K562 (cell line): ENCODE data around the gene TEDDM1. TPM values are rescaled to one million over a fixed set of nuclear protein-coding genes. Genes with fewer than 3 reads are reported as not detected.

ENCODE experiments used
- ATAC-seq: fragments of 200-7000 bp; cut with Tn5 transposase; 3 replicates; pipeline ENCODE4 v1.9.1; 2020; ENCODE audit warnings: moderate library complexity
- BruUV-seq: library from RNA; stranded (reverse); fragments of 400-500 nt; replicated peaks from 2 replicates; lab custom pipeline; 2021; lab: Mats Ljungman, UMichigan
- CTCF ChIA-PET: fragments of 300-600 bp; formaldehyde crosslinking; extraction: SDS; loops from one replicate; lab custom pipeline; 2021; ENCODE audit warnings: low intra/inter-chr PET ratio; lab: Yijun Ruan, JAX
- POLR2A ChIA-PET: fragments of 300-600, 350-650 bp; sonication (Branson Sonifier 250); formaldehyde crosslinking; extraction: SDS; loops from one replicate; lab custom pipeline; 2021; ENCODE audit warnings: antibody characterized with exemption, inconsistent platforms; lab: Yijun Ruan, JAX
- DNase-seq, 4 experiments: peaks; one replicate each; pipeline versions ENCODE4 v3.0.0 to v3.0.0-alpha.2; 2011 to 2018; ENCODE audit warnings: low spot score in 3 of 4, mixed read lengths in 3 of 4; ENCODE audit errors: extremely low read depth in 1 of 4
- FAIRE-seq: peaks from 2 replicates; lab custom pipeline; 2011; peaks lifted over from hg19 to GRCh38; lab: Jason Lieb, UNC
- H2AFZ ChIP-seq: 2 replicates; pipeline ENCODE4 v1.6.0; 2011; ENCODE audit warnings: low read depth, low read length, control low read depth, inconsistent platforms
- H3K27ac ChIP-seq: fragments of 200-600 bp; 3 replicates; pipeline ENCODE4 v1.8.0; 2011; ENCODE audit warnings: low read depth, mild to moderate bottlenecking, control low read depth, inconsistent platforms, low read length, moderate library complexity, mixed read lengths; ENCODE audit errors: extremely low read depth
- H3K27me3 ChIP-seq, 2 experiments: fragments of 300-600 bp in 1 of 2; 2 replicates in 1 of 2; 3 replicates in 1 of 2; pipeline versions ENCODE4 v1.6.0 to v1.8.0; 2011; ENCODE audit warnings: inconsistent platforms in 2 of 2, low read length in 2 of 2, mild to moderate bottlenecking in 1 of 2, mixed read lengths in 1 of 2, moderate library complexity in 1 of 2; ENCODE audit not compliant: control insufficient read depth in 2 of 2, insufficient read depth in 2 of 2
- H3K36me3 ChIP-seq: fragments of 300-600 bp; 3 replicates; pipeline ENCODE4 v1.8.0; 2011; ENCODE audit warnings: mild to moderate bottlenecking, low read length, inconsistent platforms; ENCODE audit not compliant: control insufficient read depth, insufficient read depth
- H3K4me1 ChIP-seq, 2 experiments: fragments of 200-600 bp in 1 of 2; replicated peaks in 1 of 2; 2 replicates in 1 of 2; 3 replicates in 1 of 2; pipeline versions ENCODE4 v1.5.1 to v1.8.0; 2011; ENCODE audit warnings: inconsistent platforms in 2 of 2, low read length in 2 of 2, mild to moderate bottlenecking in 1 of 2, mixed read lengths in 1 of 2, moderate library complexity in 1 of 2; ENCODE audit not compliant: control insufficient read depth in 2 of 2, insufficient read depth in 2 of 2
- H3K4me2 ChIP-seq: 2 replicates; pipeline ENCODE4 v1.6.1; 2011; ENCODE audit warnings: low read length, control low read depth, inconsistent platforms, mixed read lengths; ENCODE audit not compliant: insufficient read depth
- H3K4me3 ChIP-seq: fragments of 200-600 bp; sonication (generic), shearing (Covaris generic); 2 replicates; pipeline ENCODE4 v1.5.1; 2016; ENCODE audit warnings: control low read depth, inconsistent platforms
- H3K79me2 ChIP-seq: fragments of 200-600 bp; 3 replicates; pipeline ENCODE4 v1.8.0; 2011; ENCODE audit warnings: low read length, inconsistent platforms; ENCODE audit not compliant: control insufficient read depth, insufficient read depth
- H3K9ac ChIP-seq, 2 experiments: 2 replicates each; pipeline versions ENCODE4 v1.6.0 to v1.6.1; 2011; ENCODE audit warnings: low read depth in 2 of 2, low read length in 2 of 2, control low read depth in 1 of 2, inconsistent platforms in 1 of 2, mild to moderate bottlenecking in 1 of 2, mixed read lengths in 1 of 2; ENCODE audit not compliant: insufficient read depth in 1 of 2
- H3K9me1 ChIP-seq: one replicate; pipeline ENCODE4 v1.6.0; 2011; ENCODE audit warnings: inconsistent platforms, mild to moderate bottlenecking, low read length, moderate library complexity; ENCODE audit not compliant: control insufficient read depth, insufficient read depth
- H3K9me3 ChIP-seq: replicated peaks from 2 replicates; pipeline ENCODE4 v1.5.1; 2011; ENCODE audit warnings: low read depth, low read length, inconsistent platforms; ENCODE audit not compliant: control insufficient read depth, insufficient read depth
- H4K20me1 ChIP-seq: replicated peaks from 2 replicates; pipeline ENCODE4 v1.6.1; 2011; ENCODE audit warnings: low read length, inconsistent platforms, mixed read lengths; ENCODE audit not compliant: control insufficient read depth, insufficient read depth
- CBX1 ChIP-seq: sonication (generic); IDR thresholded peaks from 2 replicates; pipeline ENCODE4 v1.6.1; 2016; ENCODE audit warnings: antibody characterized with exemption, low read depth, mild to moderate bottlenecking
- EHMT2 ChIP-seq: fragments of 450-650 bp; IDR thresholded peaks from 2 replicates; pipeline ENCODE4 v1.6.1; 2018; ENCODE audit warnings: antibody characterized with exemption
- ESRRA ChIP-seq: fragments of 450-650 bp; IDR thresholded peaks from 2 replicates; pipeline ENCODE4 v1.6.1; 2014; ENCODE audit warnings: low read depth, mild to moderate bottlenecking, moderate library complexity, borderline replicate concordance
- HSF4 ChIP-seq: fragments of 250-450 bp; sonication (Bioruptor Pico); IDR thresholded peaks from 2 replicates; pipeline ENCODE4 v2.1.2; 2022; ENCODE audit warnings: mild to moderate bottlenecking, moderate library complexity, borderline replicate concordance
- JUND ChIP-seq, 2 experiments: IDR thresholded peaks; 2 replicates in 1 of 2; 3 replicates in 1 of 2; pipeline ENCODE4 v1.6.1; 2011; ENCODE audit warnings: borderline replicate concordance in 2 of 2, low read depth in 2 of 2, low read length in 2 of 2, improper control_type of control experiment in 1 of 2, missing biosample characterization in 1 of 2, missing genetic modification characterization in 1 of 2, missing genetic modification reagents in 1 of 2
- LCOR ChIP-seq: sonication (generic); formaldehyde crosslinking; IDR thresholded peaks from 2 replicates; pipeline ENCODE4 v1.8.0; 2022; ENCODE audit warnings: mild to moderate bottlenecking, missing genetic modification reagents
- NR1H2 ChIP-seq: sonication (generic); formaldehyde crosslinking; IDR thresholded peaks from 2 replicates; pipeline ENCODE4 v1.4.0; 2020; ENCODE audit warnings: mild to moderate bottlenecking, missing genetic modification reagents
- NR2C1 ChIP-seq, 2 experiments: fragments of 450-650 bp; IDR thresholded peaks; 2 replicates each; pipeline ENCODE4 v1.6.1; 2017; ENCODE audit warnings: mild to moderate bottlenecking in 2 of 2, antibody characterized with exemption in 1 of 2, inconsistent platforms in 1 of 2, missing compliant biosample characterization in 1 of 2, missing genetic modification characterization in 1 of 2
- SAFB2 ChIP-seq: fragments of 200-400 bp; formaldehyde crosslinking; IDR thresholded peaks from 2 replicates; pipeline ENCODE4 v1.6.1; 2018; ENCODE audit warnings: borderline replicate concordance, low read length, low read depth, moderate library complexity; ENCODE audit not compliant: severe bottlenecking
- SMARCA5 ChIP-seq: fragments of 450-650 bp; IDR thresholded peaks from 2 replicates; pipeline ENCODE4 v1.6.1; 2016
- ZFP30 ChIP-seq: fragments of 250-450 bp; sonication (Bioruptor Pico); IDR thresholded peaks from 2 replicates; pipeline ENCODE4 v1.8.0; 2022; ENCODE audit warnings: moderate library complexity, mild to moderate bottlenecking, inconsistent platforms, borderline replicate concordance
- ZKSCAN1 ChIP-seq: fragments of 150-350 bp; IDR thresholded peaks from 2 replicates; pipeline ENCODE4 v1.6.1; 2016; ENCODE audit warnings: low read depth, low read length
- ZNF445 ChIP-seq: fragments of 250-450 bp; sonication (Bioruptor Pico); IDR thresholded peaks from 2 replicates; pipeline ENCODE4 v1.4.0; 2020; ENCODE audit warnings: low read depth, mild to moderate bottlenecking, moderate library complexity
- ZNF583 ChIP-seq: fragments of 250-450 bp; sonication (Bioruptor Pico); IDR thresholded peaks from 2 replicates; pipeline ENCODE4 v1.4.0; 2020
- ZSCAN29 ChIP-seq: fragments of 450-650 bp; IDR thresholded peaks from 2 replicates; pipeline ENCODE4 v1.6.1; 2017
- WGBS: fragments of 100-300 bp; shearing (Covaris generic); methylation state at CpG from one replicate; pipeline ENCODE4 v1.1.6; 2016; ENCODE audit warnings: low coverage, mixed read lengths; ENCODE audit not compliant: insufficient coverage; ENCODE audit errors: missing lambda C conversion rate; 5-methylcytosine and 5-hydroxymethylcytosine counted together
- in situ Hi-C: fragments of 300-500 bp; cut with MboI; formaldehyde crosslinking; loops from 4 replicates; pipeline ENCODE4 v1.15.0; 2018; ENCODE audit warnings: inconsistent platforms, mixed read lengths
- intact Hi-C: fragments of 100-400 bp; cut with micrococcal nuclease; formaldehyde crosslinking; loops from 2 replicates; pipeline ENCODE4 v1.14.2; 2022
- polyA plus RNA-seq, 8 experiments: library from polyadenylated mRNA; depleted of rRNA in 4 of 8; stranded (reverse) in 5 of 8; unstranded in 3 of 8; fragments of >200 nt; fragmentation: Nextera tagmentation in 2 of 8; fragmentation: Illumina TruSeq in 1 of 8; extraction: Ambion mirVana in 2 of 8; extraction: Trizol in 1 of 8; gene quantifications; 2 replicates each; pipeline versions ENCODE4 v1.2.1 to v1.2.3, GENCODE V29; 2011 to 2014; ENCODE audit warnings: inconsistent platforms in 1 of 8, missing spikeins in 1 of 8
- total RNA-seq, 7 experiments: library from RNA; depleted of rRNA in 6 of 7; stranded (reverse); fragments of >200 nt in 6 of 7; fragmentation: Illumina TruSeq in 2 of 7; extraction: Trizol in 2 of 7; gene quantifications; 2 replicates each; pipeline versions ENCODE4 v1.2.1 to v1.2.3, GENCODE V29; 2011 to 2021; ENCODE audit warnings: low replicate concordance in 1 of 7
- TF ChIP-seq, protein P1 (sequence below): fragments of 200-800 bp; sonication (Bioruptor generic); IDR thresholded peaks from 2 replicates; pipeline ENCODE4 v1.6.1; 2017; ENCODE audit warnings: missing genetic modification characterization, missing compliant biosample characterization
- TF ChIP-seq, protein P2 (sequence below): fragments of 450-650 bp; IDR thresholded peaks from 2 replicates; pipeline ENCODE4 v1.6.1; 2017; ENCODE audit warnings: mild to moderate bottlenecking, moderate library complexity
- TF ChIP-seq, protein P3 (sequence below): sonication (generic); formaldehyde crosslinking; IDR thresholded peaks from 2 replicates; pipeline ENCODE4 v1.8.1; 2023; ENCODE audit warnings: mild to moderate bottlenecking, missing genetic modification reagents

TEDDM1 gene
- total and polyA plus RNA-seq, 9 of the 15 experiments (the other 6 are each of a cell fraction or from before 2014, with no cell fraction given) = not detected

DNA sequence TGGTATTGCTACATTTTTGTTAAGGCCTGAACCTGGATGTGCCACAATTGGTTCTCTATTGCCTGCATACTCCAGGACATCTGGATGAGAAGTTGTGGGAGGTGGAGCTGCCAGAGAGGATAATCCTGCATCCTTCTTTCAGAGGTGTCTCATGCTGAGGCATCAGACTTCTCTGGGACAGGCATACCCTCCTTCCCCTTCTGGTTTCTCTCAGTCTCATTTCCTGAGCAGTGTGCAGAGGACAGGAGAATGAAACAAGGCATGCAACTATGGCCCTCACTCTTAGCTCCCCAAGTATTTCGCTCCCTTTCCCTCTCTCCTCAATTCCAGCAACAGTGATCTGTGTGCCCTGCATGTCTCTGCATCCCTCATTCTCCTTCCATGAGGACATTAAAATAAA, 41.9 kb upstream of the TEDDM1 start:
- ATAC-seq = no peak
- Histone ChIP-seq H2AFZ (no peak overlapping the region), H4K20me1 (0 out of 2 replicates have a peak, but pooled peaks cover 4% of the 10 kb centered on the region), H3K9ac (no peak overlapping the region), H3K27ac (no peak overlapping the region), H3K4me3 (no peak overlapping the region), H3K4me1 (no peaks in the 10 kb centered on the region; a peak in 1 of 5 replicates), H3K27me3 (peaks cover 7 to 10% of the 10 kb centered on the region in 2 experiments), H3K79me2 (no peaks in the 10 kb centered on the region), H3K9me3 (0 out of 2 replicates have a peak, but pooled peaks cover 3% of the 10 kb centered on the region), H3K4me2 (no peak overlapping the region), H3K9me1 (no peaks in the 10 kb centered on the region), H3K36me3 (no peaks in the 10 kb centered on the region)
- no TSS peak for BruUV-seq
- WGBS = 0% methylated on average over 1 of the region's 1 CpG
- POLR2A ChIA-PET = interaction anchor here (0.7 kb wide), 1 partner anchor 99 kb away, joined by 3 read pairs; no protein-coding TSS in a partner anchor
- FAIRE-seq = no peak
- in situ Hi-C loops = no loop called here
- DNase-seq = no peak
- CTCF ChIA-PET = no interaction called here
- intact Hi-C loops = no loop called here
- TF ChIP-seq CBX1 (no peak), NR1H2 (CRISPR knock-in tag) (no peak), ZNF583 (no peak), NR2C1 (IDR thresholded peaks at IDR 0.05) (no peak), NR2C1 (tag; IDR thresholded peaks at IDR 0.05) (no peak), ZFP30 (no peak), ZKSCAN1 (no peak), ZNF445 (CRISPR knock-in tag) (no peak), JUND (IDR thresholded peaks at IDR 0.05; ENCODE audit: borderline replicate concordance, low read depth, low read length) (no peak), JUND (tag; IDR thresholded peaks at IDR 0.05; ENCODE audit: borderline replicate concordance, low read depth, low read length) (no peak), ESRRA (no peak), ZSCAN29 (no peak), SMARCA5 (no peak), LCOR (CRISPR knock-in tag) (no peak), EHMT2 (no peak), SAFB2 (no peak), HSF4 (CRISPR knock-in tag) (no peak)
- TF ChIP-seq, protein P1, sequence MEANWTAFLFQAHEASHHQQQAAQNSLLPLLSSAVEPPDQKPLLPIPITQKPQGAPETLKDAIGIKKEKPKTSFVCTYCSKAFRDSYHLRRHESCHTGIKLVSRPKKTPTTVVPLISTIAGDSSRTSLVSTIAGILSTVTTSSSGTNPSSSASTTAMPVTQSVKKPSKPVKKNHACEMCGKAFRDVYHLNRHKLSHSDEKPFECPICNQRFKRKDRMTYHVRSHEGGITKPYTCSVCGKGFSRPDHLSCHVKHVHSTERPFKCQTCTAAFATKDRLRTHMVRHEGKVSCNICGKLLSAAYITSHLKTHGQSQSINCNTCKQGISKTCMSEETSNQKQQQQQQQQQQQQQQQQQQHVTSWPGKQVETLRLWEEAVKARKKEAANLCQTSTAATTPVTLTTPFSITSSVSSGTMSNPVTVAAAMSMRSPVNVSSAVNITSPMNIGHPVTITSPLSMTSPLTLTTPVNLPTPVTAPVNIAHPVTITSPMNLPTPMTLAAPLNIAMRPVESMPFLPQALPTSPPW = no peak
- TF ChIP-seq, protein P2, sequence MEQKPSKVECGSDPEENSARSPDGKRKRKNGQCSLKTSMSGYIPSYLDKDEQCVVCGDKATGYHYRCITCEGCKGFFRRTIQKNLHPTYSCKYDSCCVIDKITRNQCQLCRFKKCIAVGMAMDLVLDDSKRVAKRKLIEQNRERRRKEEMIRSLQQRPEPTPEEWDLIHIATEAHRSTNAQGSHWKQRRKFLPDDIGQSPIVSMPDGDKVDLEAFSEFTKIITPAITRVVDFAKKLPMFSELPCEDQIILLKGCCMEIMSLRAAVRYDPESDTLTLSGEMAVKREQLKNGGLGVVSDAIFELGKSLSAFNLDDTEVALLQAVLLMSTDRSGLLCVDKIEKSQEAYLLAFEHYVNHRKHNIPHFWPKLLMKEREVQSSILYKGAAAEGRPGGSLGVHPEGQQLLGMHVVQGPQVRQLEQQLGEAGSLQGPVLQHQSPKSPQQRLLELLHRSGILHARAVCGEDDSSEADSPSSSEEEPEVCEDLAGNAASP = no peak
- TF ChIP-seq, protein P3, sequence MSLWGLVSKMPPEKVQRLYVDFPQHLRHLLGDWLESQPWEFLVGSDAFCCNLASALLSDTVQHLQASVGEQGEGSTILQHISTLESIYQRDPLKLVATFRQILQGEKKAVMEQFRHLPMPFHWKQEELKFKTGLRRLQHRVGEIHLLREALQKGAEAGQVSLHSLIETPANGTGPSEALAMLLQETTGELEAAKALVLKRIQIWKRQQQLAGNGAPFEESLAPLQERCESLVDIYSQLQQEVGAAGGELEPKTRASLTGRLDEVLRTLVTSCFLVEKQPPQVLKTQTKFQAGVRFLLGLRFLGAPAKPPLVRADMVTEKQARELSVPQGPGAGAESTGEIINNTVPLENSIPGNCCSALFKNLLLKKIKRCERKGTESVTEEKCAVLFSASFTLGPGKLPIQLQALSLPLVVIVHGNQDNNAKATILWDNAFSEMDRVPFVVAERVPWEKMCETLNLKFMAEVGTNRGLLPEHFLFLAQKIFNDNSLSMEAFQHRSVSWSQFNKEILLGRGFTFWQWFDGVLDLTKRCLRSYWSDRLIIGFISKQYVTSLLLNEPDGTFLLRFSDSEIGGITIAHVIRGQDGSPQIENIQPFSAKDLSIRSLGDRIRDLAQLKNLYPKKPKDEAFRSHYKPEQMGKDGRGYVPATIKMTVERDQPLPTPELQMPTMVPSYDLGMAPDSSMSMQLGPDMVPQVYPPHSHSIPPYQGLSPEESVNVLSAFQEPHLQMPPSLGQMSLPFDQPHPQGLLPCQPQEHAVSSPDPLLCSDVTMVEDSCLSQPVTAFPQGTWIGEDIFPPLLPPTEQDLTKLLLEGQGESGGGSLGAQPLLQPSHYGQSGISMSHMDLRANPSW (CRISPR knock-in tag) = no peak
